ENCODE data around the gene CHRNB1. TPM values are rescaled to one million over a fixed set of nuclear protein-coding genes. Genes with fewer than 3 reads are reported as not detected.

The CHRNB1 gene
- total RNA-seq, 4 donors from 2014 or later = 3.0 to 10.9 (median 7.4) TPM

DNA sequence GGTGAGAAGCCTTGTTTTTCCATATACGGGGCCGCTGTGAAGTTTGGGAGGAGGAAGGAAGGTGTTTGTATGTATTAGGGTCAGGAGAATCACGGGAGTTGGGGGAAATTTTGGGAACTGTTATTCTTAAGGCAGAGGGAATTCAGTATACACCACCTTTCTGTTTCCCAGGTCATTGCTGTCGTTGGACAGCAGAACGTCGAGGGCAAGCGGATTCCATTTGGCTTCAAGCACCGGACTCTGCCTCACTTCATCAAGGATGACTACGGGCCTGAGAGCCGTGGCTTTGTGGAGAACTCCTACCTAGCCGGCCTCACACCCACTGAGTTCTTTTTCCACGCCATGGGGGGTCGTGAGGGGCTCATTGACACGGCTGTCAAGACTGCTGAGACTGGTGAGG is 56.9 kb downstream of the CHRNB1 start:
- ATAC-seq (ENCODE audit: low FRiP score) = no peak
- DNase-seq (ENCODE audit: low spot score) = no peak
- TF ChIP-seq, protein P1, sequence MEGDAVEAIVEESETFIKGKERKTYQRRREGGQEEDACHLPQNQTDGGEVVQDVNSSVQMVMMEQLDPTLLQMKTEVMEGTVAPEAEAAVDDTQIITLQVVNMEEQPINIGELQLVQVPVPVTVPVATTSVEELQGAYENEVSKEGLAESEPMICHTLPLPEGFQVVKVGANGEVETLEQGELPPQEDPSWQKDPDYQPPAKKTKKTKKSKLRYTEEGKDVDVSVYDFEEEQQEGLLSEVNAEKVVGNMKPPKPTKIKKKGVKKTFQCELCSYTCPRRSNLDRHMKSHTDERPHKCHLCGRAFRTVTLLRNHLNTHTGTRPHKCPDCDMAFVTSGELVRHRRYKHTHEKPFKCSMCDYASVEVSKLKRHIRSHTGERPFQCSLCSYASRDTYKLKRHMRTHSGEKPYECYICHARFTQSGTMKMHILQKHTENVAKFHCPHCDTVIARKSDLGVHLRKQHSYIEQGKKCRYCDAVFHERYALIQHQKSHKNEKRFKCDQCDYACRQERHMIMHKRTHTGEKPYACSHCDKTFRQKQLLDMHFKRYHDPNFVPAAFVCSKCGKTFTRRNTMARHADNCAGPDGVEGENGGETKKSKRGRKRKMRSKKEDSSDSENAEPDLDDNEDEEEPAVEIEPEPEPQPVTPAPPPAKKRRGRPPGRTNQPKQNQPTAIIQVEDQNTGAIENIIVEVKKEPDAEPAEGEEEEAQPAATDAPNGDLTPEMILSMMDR (IDR thresholded peaks at IDR 0.05) = no peak

GRCh38 chr17:7502171-7502847 is 57.4 kb downstream of the CHRNB1 start:
- no peak for ATAC-seq (ENCODE audit: low FRiP score)
- DNase-seq (ENCODE audit: low spot score) = no peak
- TF ChIP-seq, protein P1 (IDR thresholded peaks at IDR 0.05) = no peak

DNA sequence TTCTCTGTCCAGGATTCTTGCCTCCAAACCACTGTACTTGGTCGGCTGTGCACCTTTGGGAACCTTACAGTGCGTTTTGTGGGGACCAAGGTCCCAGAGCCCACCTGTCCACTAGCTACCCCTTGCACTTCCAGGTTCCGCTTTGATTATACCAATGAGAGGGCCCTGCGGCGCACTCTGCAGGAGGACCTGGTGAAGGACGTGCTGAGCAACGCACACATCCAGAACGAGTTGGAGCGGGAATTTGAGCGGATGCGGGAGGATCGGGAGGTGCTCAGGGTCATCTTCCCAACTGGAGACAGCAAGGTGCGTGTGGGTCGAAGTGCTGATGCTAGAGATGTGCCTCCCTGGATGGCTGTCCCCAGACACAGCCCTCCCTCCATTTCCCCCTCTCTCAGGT is 58.1 kb downstream of the CHRNB1 start:
- TF ChIP-seq, protein P1 (IDR thresholded peaks at IDR 0.05) = no peak
- ATAC-seq (ENCODE audit: low FRiP score) = no peak
- DNase-seq (ENCODE audit: low spot score) = no peak

DNA sequence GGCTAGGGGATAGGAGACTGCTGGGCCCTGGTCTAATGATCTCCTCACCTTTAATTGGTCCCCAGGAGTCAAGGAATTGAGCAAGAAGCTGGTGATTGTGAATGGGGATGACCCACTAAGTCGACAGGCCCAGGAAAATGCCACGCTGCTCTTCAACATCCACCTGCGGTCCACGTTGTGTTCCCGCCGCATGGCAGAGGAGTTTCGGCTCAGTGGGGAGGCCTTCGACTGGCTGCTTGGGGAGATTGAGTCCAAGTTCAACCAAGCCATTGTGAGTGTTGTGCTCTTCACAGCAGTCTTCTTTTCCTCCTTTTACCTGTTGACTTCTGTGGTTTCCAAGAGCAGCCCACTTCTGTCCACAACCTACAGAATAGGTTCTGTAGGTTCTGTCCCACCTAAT is 58.7 kb downstream of the CHRNB1 start:
- DNase-seq (ENCODE audit: low spot score) (no peak), ATAC-seq (ENCODE audit: low FRiP score) (no peak)
- TF ChIP-seq, protein P1 (IDR thresholded peaks at IDR 0.05) = no peak

Other genes starting within 250 kb of the CHRNB1 start
- gene DLG4, start 225.2 kb upstream of the CHRNB1 start, total RNA-seq = 10 to 100 TPM in 3 of 4 donors, 1 to 10 TPM in 1; 8.7 to 12.5 (median 11.6) TPM
- gene ACADVL, start 225.1 kb upstream of the CHRNB1 start, total RNA-seq = 100 to 1,000 TPM; 677 to 996 (median 722) TPM
- gene DVL2, start 210.5 kb upstream of the CHRNB1 start, total RNA-seq = 10 to 100 TPM; 22.7 to 41.6 (median 23.6) TPM
- gene PHF23, start 205.6 kb upstream of the CHRNB1 start, total RNA-seq = 10 to 100 TPM; 22.1 to 43.8 (median 28.9) TPM
- 100 to 1,000 TPM; 316 to 526 (median 376) TPM for gene GABARAP, start 202.6 kb upstream of the CHRNB1 start, total RNA-seq
- 10 to 100 TPM; 47.9 to 66.2 (median 61.8) TPM for gene CTDNEP1, start 193.3 kb upstream of the CHRNB1 start, total RNA-seq
- gene ELP5, start 192.8 kb upstream of the CHRNB1 start, total RNA-seq = 10 to 100 TPM; 25.9 to 34.5 (median 30.1) TPM
- gene CLDN7, start 182.6 kb upstream of the CHRNB1 start, total RNA-seq = 1 to 10 TPM; 3.0 to 9.0 (median 7.4) TPM
- 10 to 100 TPM in 3 of 4 donors, 1 to 10 TPM in 1; 8.9 to 29.2 (median 12.1) TPM for gene SLC2A4, start 163.3 kb upstream of the CHRNB1 start, total RNA-seq
- 1 to 10 TPM in 3 of 4 donors, under 1 TPM in 1; 0.65 to 3.3 (median 1.5) TPM for gene YBX2, start 150.4 kb upstream of the CHRNB1 start, total RNA-seq
- gene EIF5A, start 137.4 kb upstream of the CHRNB1 start, total RNA-seq = 100 to 1,000 TPM; 127 to 408 (median 282) TPM
- gene GPS2, start 129.7 kb upstream of the CHRNB1 start, total RNA-seq = 10 to 100 TPM; 49.6 to 91.3 (median 75.9) TPM
- 10 to 100 TPM; 10.4 to 16.1 (median 11.5) TPM for gene NEURL4, start 115.7 kb upstream of the CHRNB1 start, total RNA-seq
- 10 to 100 TPM in 1 of 4 donors, 1 to 10 TPM in 3; 3.3 to 13.1 (median 8.1) TPM for gene ACAP1, start 108.5 kb upstream of the CHRNB1 start, total RNA-seq
- 1 to 10 TPM; 6.7 to 9.9 (median 8.4) TPM for gene KCTD11, start 92.9 kb upstream of the CHRNB1 start, total RNA-seq
- gene TMEM95, start 89.9 kb upstream of the CHRNB1 start, total RNA-seq = not detected
- 10 to 100 TPM in 1 of 4 donors, 1 to 10 TPM in 2, under 1 TPM in 1; 0.95 to 13.5 (median 5.2) TPM for gene TNK1, start 64.0 kb upstream of the CHRNB1 start, total RNA-seq
- 10 to 100 TPM; 11.1 to 16.9 (median 16.6) TPM for gene PLSCR3, start 50.5 kb upstream of the CHRNB1 start, total RNA-seq
- gene TMEM256, start 41.0 kb upstream of the CHRNB1 start, total RNA-seq = 10 to 100 TPM; 45.8 to 98.2 (median 83.2) TPM
- 1 to 10 TPM; 6.1 to 8.8 (median 8.1) TPM for gene NLGN2, start 37.2 kb upstream of the CHRNB1 start, total RNA-seq
- gene SPEM1, start 24.7 kb upstream of the CHRNB1 start, total RNA-seq = not detected
- not detected for gene SPEM2, start 19.4 kb upstream of the CHRNB1 start, total RNA-seq
- not detected for gene SPEM3, start 16.2 kb upstream of the CHRNB1 start, total RNA-seq
- 1 to 10 TPM; 4.7 to 8.4 (median 5.1) TPM for gene TMEM102, start 9.6 kb upstream of the CHRNB1 start, total RNA-seq
- 1 to 10 TPM in 3 of 4 donors, under 1 TPM in 1; 0.72 to 1.9 (median 1.7) TPM for gene FGF11, start 5.5 kb upstream of the CHRNB1 start, total RNA-seq
- 10 to 100 TPM; 27.5 to 57.9 (median 38.5) TPM for gene ZBTB4, start 34.6 kb downstream of the CHRNB1 start, total RNA-seq
- gene SLC35G6, start 36.4 kb downstream of the CHRNB1 start, total RNA-seq = not detected
- 10 to 100 TPM; 57.1 to 99.2 (median 77.1) TPM for gene POLR2A, start 39.3 kb downstream of the CHRNB1 start, total RNA-seq
- gene TNFSF12, start 104.0 kb downstream of the CHRNB1 start, total RNA-seq = 10 to 100 TPM; 29.2 to 64.5 (median 41.5) TPM
- gene TNFSF13, start 113.7 kb downstream of the CHRNB1 start, total RNA-seq = 10 to 100 TPM; 24.5 to 70.9 (median 48.3) TPM
- gene SENP3, start 116.9 kb downstream of the CHRNB1 start, total RNA-seq = 10 to 100 TPM; 48.9 to 66.7 (median 59.0) TPM
- gene CD68, start 134.6 kb downstream of the CHRNB1 start, total RNA-seq = 100 to 1,000 TPM in 3 of 4 donors, 10 to 100 TPM in 1; 99.1 to 321 (median 191) TPM
- gene MPDU1, start 138.8 kb downstream of the CHRNB1 start, total RNA-seq = 100 to 1,000 TPM in 3 of 4 donors, 10 to 100 TPM in 1; 86.5 to 144 (median 122) TPM
- under 1 TPM in 3 of 4 donors, not detected in 1; 0.56 to 0.95 (median 0.72) TPM for gene SOX15, start 145.0 kb downstream of the CHRNB1 start, total RNA-seq
- gene FXR2, start 169.8 kb downstream of the CHRNB1 start, total RNA-seq = 10 to 100 TPM; 17.8 to 30.3 (median 22.7) TPM
- 10 to 100 TPM; 55.5 to 81.3 (median 66.2) TPM for gene SAT2, start 182.8 kb downstream of the CHRNB1 start, total RNA-seq
- 1 to 10 TPM in 1 of 4 donors, under 1 TPM in 1, not detected in 2; 0.37 to 2.5 TPM for gene SHBG, start 185.1 kb downstream of the CHRNB1 start, total RNA-seq
- 1 to 10 TPM in 1 of 4 donors, under 1 TPM in 2, not detected in 1; 0.28 to 1.4 (median 0.48) TPM for gene ATP1B2, start 205.9 kb downstream of the CHRNB1 start, total RNA-seq
- gene TP53, start 242.4 kb downstream of the CHRNB1 start, total RNA-seq = 10 to 100 TPM; 18.1 to 26.3 (median 19.3) TPM
- 1 to 10 TPM; 3.5 to 6.8 (median 4.3) TPM for gene WRAP53, start 243.4 kb downstream of the CHRNB1 start, total RNA-seq

Measured in omental fat pad (tissue), 4 donors.